GM12878 (cell line): ENCODE data around the gene CETN3.

Experiments
- CHD1 ChIP-seq: IDR thresholded peaks from 2 replicates; pipeline ENCODE4 v1.6.1; 2012; ENCODE audit warnings: low read depth, low read length, improper control_type of control experiment
- DPF2 ChIP-seq: fragments of 450-650 bp; IDR thresholded peaks from 2 replicates; pipeline ENCODE4 v1.6.1; 2017; ENCODE audit warnings: mild to moderate bottlenecking
- EZH2 ChIP-seq: IDR thresholded peaks from 2 replicates; pipeline ENCODE4 v1.6.1; 2012; ENCODE audit warnings: low read depth, mild to moderate bottlenecking, control low read depth, inconsistent platforms, low read length, borderline replicate concordance; ENCODE audit not compliant: control insufficient read depth
- NFIC ChIP-seq: IDR thresholded peaks from 2 replicates; pipeline ENCODE4 v1.6.1; 2012; ENCODE audit warnings: low read depth, mild to moderate bottlenecking, inconsistent platforms, low read length, moderate library complexity
- POLR2A ChIP-seq: IDR thresholded peaks from 2 replicates; pipeline ENCODE4 v1.6.1; 2011; ENCODE audit warnings: low read depth, mild to moderate bottlenecking, low read length
- SIN3A ChIP-seq: IDR thresholded peaks from 2 replicates; pipeline ENCODE4 v1.6.1; 2012; ENCODE audit warnings: low read depth, low read length, improper control_type of control experiment
- SREBF2 ChIP-seq: IDR thresholded peaks from 2 replicates; pipeline ENCODE4 v1.6.1; 2012; ENCODE audit warnings: mild to moderate bottlenecking, low read length
- TF ChIP-seq, protein P1 (sequence below): fragments of 450-650 bp; formaldehyde crosslinking; IDR thresholded peaks from 2 replicates; pipeline ENCODE4 v1.5.0; 2022; ENCODE audit warnings: mild to moderate bottlenecking, missing genetic modification characterization
- TF ChIP-seq, protein P2 (sequence below), 3 experiments: IDR thresholded peaks in 2 of 3; conservative IDR thresholded peaks in 1 of 3; 2 replicates each; pipeline ENCODE4 v1.5.1; 2011; ENCODE audit warnings: low read depth in 3 of 3, low read length in 3 of 3, mild to moderate bottlenecking in 3 of 3, control low read depth in 2 of 3, moderate library complexity in 2 of 3, inconsistent platforms in 1 of 3, mixed read lengths in 1 of 3; ENCODE audit not compliant: control insufficient read depth in 2 of 3, insufficient read depth in 1 of 3; ENCODE audit errors: extremely low read depth in 1 of 3

DNA sequence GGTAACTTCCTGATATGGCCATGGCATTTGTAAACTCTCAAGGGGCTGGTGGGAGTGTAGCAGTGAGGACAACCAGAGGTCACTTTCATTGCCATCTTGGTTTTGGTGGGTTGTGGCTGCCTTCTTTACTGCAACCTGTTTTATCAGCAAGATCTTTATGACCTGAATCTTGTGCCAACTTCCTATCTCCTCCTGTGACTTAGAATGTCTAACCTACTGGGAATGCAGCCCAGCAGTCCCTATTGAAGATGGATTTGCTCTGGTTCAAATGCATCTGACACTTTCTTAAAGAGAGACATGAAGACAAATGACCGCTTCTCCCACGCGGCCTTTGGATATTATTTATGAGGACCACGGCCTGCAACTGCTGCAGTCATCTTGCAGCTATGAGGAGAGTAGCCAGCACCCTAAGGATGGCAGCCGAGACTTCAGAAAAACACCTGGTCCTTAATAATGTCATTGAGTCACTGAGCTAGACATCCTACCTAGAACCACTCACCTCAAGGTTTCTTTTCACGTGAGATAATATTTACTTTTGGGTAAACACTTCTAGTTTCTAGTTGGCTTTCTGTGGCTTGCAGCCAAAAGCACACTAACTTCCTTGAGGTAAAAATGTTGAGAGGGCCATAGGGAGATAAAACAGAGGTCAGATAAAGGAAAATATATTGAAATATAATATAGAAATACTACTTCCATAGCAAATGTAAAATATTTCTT lies 28.2 kb downstream of the CETN3 start:
- no peak for TF ChIP-seq CHD1
- no peak for TF ChIP-seq EZH2
- no peak for TF ChIP-seq SIN3A
- no peak for TF ChIP-seq POLR2A
- TF ChIP-seq NFIC: no peak
- TF ChIP-seq, protein P1, sequence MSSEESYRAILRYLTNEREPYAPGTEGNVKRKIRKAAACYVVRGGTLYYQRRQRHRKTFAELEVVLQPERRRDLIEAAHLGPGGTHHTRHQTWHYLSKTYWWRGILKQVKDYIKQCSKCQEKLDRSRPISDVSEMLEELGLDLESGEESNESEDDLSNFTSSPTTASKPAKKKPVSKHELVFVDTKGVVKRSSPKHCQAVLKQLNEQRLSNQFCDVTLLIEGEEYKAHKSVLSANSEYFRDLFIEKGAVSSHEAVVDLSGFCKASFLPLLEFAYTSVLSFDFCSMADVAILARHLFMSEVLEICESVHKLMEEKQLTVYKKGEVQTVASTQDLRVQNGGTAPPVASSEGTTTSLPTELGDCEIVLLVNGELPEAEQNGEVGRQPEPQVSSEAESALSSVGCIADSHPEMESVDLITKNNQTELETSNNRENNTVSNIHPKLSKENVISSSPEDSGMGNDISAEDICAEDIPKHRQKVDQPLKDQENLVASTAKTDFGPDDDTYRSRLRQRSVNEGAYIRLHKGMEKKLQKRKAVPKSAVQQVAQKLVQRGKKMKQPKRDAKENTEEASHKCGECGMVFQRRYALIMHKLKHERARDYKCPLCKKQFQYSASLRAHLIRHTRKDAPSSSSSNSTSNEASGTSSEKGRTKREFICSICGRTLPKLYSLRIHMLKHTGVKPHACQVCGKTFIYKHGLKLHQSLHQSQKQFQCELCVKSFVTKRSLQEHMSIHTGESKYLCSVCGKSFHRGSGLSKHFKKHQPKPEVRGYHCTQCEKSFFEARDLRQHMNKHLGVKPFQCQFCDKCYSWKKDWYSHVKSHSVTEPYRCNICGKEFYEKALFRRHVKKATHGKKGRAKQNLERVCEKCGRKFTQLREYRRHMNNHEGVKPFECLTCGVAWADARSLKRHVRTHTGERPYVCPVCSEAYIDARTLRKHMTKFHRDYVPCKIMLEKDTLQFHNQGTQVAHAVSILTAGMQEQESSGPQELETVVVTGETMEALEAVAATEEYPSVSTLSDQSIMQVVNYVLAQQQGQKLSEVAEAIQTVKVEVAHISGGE (CRISPR knock-in tag): no peak
- TF ChIP-seq, protein P2, sequence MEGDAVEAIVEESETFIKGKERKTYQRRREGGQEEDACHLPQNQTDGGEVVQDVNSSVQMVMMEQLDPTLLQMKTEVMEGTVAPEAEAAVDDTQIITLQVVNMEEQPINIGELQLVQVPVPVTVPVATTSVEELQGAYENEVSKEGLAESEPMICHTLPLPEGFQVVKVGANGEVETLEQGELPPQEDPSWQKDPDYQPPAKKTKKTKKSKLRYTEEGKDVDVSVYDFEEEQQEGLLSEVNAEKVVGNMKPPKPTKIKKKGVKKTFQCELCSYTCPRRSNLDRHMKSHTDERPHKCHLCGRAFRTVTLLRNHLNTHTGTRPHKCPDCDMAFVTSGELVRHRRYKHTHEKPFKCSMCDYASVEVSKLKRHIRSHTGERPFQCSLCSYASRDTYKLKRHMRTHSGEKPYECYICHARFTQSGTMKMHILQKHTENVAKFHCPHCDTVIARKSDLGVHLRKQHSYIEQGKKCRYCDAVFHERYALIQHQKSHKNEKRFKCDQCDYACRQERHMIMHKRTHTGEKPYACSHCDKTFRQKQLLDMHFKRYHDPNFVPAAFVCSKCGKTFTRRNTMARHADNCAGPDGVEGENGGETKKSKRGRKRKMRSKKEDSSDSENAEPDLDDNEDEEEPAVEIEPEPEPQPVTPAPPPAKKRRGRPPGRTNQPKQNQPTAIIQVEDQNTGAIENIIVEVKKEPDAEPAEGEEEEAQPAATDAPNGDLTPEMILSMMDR (IDR thresholded peaks at IDR 0.05 in 2 of 3, conservative IDR thresholded peaks at IDR 0.05 in 1 of 3; ENCODE audit: control insufficient read depth in 2 of 3, extremely low read depth in 1 of 3, insufficient read depth in 1 of 3, low read depth in 3 of 3, low read length in 3 of 3): no peak
- TF ChIP-seq SREBF2: no peak
- TF ChIP-seq DPF2: no peak
